HG03175 (cell line): ENCODE data around the gene SUPT6H.
A peak's percentile ranks its signal among the peaks of the same experiment; 100 is the strongest.

ENCODE experiments used
- ATAC-seq: cut with Tn5 transposase; IDR thresholded peaks from one replicate; pipeline ENCODE4 v1.9.1; 2021; ENCODE audit warnings: mild to moderate bottlenecking, moderate library complexity; ENCODE audit not compliant: unreplicated experiment

The SUPT6H gene

DNA sequence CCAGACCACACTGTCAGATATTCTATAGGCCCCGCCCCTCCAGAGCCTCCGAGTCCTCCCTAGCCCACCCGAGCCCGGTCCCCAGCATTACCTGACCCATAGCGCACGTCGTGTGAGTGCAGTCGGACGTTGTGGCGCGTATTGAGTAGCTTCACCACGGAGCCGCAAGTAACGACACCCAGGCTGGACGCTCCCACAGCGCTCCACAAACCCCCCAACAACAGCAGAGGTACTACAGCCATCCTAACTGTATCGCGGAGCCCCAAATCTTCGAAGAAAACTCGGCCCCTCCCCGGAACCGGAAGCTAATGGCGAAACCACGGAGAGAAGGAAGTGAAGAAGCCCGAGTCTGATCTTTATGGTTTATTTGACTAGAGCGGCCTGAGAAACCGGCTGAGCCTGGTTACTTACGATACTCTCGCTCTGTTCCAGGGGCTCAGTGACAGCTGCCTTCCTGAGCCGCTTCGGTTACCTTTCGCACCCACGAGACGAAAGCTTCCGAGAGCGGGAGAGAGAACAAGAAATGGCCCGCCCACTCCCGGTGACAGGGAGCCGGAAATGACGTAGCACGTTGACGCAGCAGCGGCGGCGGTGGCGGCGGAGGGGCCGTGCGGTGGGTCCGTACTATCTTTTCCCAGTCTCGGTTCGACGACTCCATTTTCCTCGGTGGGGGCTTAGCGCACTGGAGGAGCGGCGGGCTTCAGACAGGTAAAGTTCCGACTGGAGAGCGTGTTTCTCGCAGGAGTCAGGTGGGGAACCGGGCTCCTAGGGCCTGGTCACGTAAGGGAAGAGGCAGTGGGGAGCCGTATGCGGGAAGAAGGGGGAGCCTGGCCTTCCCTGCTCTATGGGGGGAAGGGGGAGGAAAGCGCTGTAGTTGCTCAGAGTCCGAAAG is at the start of gene SUPT6H, which contains the start of gene SDF2:
Gene SUPT6H (plus strand): TSS at position 571 of the 892 bp plus-strand sequence. CDS start 11,197 bp downstream, outside the sequence.
Gene SDF2 (minus strand): TSS at position 272 of the 892 bp plus-strand sequence. CDS start 30 bp downstream, at position 242.
- ATAC-seq: peak; percentile 87

DNA sequence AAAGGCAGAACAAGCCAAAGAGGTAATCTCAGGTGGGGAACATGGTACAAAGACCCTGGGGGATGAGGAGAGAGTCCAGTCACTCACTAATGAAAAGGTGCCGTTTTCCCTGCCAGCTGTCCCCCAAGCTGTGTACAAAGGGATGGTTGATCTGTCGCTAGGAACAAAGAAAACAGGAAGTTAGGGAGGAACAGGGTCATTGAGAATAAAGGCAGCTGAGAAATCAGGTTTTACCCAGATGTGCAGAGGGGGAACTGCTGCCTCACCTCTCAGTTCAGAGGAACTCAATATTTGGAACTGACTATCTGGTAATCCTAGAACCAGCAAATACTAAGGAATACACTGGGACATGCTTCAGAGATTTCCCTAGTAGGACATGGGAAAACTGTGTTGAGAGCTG is 49.5 kb upstream of the SUPT6H start:
- no peak for ATAC-seq

DNA sequence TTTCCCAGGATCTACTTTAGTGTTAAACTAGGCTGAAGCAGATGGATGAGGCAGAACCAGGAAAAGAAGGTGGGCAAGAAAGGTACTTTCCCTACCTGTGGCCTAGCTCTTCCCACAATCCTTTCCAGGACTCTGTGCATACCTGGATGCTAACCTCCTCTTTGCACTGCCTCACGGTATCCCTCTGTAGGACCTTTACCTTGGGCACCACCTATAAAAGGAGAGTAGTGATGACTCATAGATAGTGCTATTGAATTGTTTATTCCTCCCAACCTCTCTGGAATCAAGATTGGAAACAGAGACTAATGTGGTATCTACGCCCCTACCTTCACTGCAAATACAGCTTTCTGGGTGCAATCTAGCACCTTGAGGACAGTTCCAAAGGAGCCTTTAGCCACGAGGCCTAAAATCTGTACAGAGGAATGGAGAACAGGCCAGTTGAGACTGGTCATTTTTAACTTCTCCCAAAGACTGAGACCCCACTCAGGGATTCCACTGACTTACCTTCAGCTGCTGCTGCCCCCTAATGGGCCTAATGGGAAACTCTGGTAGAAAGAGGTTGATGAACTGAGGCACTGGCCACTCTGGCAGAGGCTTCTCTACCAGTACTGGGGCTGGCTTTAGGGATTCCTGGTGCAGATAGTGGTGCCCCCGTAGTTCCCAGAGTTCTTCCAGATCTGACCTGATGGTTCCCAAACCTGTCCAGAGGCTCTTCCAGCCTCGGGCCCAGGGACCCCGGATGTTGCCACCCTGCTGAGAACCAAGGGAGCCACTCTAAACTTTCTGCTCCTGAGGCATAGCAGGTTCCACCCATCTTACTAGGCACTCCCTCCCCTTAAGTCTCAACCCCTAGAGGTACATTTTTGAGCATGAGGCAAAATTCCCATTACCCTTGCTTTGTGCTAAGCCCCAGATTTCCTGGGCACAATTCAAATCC is 48.8 kb upstream of the SUPT6H start:
- no peak for ATAC-seq

DNA sequence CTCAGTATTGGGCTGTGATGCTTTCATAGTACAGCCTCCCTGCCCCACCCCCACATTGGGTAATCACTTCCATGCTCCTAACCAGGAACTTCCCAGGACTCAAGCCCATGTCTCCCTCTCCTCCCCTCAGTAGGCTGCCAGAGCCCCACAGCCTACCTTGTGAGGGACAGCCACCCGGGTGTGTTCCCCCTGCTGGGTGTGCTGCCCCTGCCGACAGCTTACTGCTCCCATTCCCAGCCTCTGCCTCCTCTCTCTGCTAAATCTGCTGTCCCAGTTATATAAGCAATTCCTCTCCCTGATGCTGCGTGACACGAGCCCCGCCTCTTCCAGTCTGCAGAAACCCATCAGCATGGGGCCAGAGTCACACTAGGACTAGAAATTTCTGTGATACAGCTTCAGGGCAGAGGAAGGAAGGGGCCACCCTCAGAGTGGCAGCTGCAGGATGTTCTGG is 48.0 kb upstream of the SUPT6H start, which contains the start of gene RSKR:
Gene RSKR (minus strand): TSS at position 255 of the 451 bp plus-strand sequence. CDS start 24 bp downstream, at position 231.
- ATAC-seq: no peak

DNA sequence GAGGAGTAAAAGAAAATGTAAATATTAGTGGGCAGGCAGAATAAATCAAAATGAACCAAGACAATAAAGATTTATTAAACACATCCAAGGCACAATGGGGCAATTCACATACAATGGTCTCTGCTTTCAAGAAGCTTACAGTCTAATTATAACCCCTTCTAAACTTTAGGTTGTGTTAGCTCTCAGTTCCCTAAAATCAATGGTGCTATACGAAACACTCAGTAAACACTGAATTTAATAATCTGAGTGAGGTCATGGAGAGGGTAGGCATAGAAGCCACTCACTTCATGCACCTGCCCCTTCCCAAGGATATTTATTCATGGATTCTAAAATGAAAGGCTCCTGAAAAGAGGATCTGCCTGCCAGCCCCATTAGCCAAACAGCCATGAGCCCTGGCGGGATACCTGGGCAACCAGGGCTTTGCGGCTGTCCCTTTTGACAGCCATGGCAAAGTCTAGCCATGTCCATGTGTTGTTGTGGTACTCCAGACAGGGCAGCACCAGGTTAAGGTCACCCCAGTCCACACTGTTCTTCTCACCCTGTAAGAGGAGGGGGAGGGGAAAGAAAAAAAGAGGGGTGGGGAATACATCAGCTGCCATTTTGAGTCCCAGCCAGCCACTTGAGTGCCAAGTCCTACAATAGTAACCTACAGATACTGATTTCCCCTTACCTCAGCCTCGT is 46.6 kb upstream of the SUPT6H start:
- no peak for ATAC-seq

DNA sequence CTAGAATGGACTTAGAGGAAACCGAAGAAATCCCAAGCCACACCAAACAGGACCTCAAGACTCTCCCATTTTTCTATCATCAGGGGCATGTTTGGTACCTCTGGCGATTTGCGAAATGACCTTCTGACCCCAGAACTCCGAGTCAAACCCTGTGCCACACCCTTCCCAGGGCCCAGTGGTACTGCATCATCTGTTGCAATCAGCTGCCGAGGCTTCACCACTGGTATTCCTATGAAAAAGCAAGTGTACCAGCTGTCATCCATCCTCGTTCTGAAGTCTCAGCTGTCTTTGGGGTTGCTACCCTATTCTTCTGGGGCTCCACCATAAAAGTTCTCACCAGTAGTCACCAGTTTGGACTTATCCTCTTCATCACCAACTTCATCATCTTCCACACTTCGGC is 45.7 kb upstream of the SUPT6H start:
- no peak for ATAC-seq

DNA sequence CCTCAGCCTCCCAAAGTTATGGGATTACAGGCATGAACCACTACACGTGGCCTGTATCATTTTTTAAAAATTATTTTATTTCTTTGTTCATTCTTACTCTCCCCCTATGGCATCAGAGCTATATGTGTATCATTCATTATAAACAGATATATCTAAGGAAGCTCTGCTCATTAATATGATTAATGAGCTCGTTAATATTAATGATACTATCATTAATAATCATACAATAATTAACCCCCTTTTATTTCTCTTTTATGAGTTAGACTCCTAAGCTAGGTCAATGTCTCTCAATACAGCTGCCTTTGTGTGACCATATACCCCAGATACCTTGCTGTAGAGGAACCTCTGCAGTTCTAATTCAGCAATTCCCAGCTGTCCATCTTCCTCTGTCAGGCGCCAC is 43.5 kb upstream of the SUPT6H start:
- no peak for ATAC-seq

DNA sequence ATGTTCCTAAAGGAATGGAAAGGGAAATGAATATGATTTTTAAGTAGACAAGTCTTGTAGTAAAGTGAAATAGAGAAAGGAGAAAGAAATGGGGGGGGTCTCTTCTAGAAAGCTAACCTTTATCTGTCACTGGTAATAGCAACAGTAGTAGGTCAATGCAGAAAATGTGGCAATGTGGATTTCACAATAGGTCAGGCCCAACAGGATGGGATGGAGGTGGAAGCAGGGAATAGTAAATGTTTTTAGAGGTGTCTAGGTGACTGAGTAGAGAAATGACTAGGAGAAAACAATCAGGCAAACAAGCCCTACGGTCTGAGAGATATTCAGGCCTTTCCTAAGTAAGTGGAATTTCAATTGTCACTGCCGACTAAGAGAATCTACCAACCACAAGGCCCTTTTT is 42.0 kb upstream of the SUPT6H start:
- no peak for ATAC-seq

DNA sequence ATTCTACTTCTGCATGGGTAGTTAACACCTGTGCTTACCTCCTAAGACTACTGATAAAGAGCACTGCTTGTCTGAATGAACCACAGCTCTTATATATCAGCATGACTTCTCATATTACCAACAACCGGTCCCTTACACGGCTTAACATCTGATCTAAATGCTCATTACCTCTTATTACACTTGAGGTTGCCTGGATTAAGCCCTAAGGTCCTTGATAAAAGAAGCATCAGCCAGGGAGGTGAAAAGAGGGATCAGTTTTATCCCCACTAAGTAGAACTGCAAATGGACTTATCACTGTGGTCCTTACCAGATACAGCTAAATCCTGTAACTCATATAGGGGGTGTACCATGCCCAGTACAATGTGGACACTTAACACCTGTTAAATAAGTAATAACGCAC is 39.8 kb upstream of the SUPT6H start:
- ATAC-seq: no peak

DNA sequence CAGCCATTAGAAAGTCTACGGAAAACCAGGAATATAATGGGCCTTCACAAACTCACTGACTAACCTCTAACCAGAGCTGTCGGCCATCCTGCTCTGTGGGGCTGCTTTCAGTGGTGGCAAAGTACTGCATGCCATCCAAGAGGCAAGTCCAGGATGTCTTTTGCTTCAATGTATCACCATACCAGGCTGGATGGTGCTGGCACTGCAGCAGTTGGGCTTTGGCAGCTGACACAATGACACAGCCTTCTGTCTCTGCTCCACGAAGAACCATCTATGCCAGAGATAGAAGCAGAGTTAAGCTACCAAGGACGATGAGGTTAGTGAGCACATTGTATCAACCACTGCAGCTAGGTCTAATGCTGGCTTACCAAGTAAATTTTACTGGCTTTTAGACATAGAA is 38.3 kb upstream of the SUPT6H start:
- ATAC-seq: no peak

DNA sequence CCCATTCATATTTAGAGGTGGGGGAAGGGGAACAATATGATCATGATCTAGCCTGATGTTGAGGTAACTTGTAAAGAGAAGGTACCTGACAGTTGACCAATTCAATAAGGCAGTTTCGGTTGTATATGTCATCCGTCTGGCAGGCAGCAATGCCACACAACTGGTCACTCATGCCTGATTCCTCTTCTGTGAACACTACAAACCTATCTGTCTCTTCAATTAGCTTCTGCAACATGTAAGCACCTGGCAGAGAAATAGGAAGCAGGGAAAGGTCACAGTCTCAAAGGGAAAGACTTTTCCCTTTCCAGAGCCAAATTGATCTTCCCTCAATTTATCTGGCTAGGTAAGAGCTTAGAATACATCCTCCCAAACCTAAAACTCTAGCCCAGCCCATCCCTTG is 37.9 kb upstream of the SUPT6H start:
- ATAC-seq: no peak

DNA sequence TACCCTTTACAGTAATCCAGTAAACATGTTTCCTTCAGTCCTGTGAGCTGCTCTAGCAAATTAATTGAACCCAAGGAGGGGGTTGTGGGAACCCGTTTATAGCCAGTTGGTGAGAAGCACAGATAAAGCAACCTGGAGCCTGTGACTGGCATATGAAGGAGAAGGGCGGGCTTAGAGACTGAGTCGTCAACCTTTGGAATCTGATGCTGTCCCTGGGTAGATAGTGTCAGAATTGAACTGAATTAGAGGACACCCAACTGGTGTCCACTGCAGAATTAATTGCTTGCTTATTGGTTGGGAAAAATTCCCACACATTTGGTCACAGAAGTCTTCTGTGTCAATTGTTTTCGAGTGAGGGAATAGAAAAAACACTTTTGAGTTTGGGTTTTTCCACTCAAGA is 35.2 kb upstream of the SUPT6H start:
- ATAC-seq: no peak

DNA sequence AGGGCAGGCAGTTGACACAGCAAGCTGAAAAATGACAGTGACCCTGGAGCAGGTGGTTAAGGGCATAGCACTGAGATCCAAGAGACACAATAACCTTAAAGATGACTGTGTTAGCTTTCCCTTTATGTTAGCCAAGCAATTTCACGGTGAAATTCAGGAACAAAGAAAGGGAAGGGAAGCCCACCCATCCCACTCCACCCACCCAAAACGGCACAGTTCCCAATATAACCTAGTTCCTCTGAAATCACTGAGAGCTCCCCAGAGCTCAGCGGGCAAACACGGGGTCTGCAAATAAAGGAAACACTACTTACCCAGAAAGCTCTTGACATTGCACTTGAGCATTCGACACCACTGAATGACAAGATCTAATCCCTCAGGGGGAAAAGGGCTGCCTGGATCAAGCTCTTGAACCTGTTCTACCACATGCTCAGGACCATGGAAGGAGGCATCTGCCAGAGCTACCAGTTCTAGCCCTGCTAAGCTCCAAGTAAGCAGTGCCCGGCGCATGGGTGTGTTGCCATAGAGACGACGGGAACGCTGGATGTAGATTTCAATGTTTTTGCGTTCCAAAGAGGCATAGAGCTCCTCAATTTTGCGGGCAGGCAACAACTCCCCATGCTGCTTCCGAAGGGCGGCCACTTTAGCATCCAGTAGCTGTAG is 27.7 kb upstream of the SUPT6H start:
- ATAC-seq: no peak

DNA sequence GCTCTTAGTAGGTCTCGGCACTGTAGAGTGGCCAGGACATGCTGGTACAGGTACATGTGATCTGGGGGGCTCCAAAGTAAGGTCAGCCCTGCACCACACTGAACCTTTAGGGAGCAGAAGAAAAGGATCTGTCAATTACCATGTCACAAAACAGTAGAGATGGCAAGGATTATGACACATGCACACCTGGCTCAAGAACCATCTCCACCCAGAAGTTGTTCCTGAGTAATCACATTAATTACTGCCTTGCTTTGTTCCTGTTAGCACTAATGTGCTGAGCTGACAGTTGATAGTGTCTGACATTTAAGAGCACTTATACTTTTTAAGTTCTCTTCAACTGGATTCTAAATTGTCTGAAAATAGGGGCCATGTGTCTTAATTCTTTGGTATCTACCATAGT is 26.5 kb upstream of the SUPT6H start:
- no peak for ATAC-seq

DNA sequence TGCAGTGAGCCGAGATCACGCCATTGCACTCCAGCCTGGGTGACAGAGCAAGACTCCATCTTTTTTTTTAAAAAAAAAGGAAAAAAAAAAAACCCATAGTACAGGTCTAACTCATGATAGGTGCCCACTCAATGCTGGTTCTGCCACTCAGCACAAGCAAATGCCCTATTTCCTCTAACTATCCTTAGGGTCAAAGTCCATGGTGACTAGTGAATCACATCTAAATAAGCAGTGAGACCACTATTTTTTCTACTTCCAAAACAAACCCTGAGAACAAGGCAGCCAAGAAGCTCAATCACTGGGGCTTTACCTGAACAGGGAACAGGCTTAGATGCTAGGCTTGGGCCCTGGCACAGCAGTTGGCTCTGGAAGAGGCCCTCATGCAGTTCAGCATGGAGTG is 20.4 kb upstream of the SUPT6H start:
- ATAC-seq: no peak

DNA sequence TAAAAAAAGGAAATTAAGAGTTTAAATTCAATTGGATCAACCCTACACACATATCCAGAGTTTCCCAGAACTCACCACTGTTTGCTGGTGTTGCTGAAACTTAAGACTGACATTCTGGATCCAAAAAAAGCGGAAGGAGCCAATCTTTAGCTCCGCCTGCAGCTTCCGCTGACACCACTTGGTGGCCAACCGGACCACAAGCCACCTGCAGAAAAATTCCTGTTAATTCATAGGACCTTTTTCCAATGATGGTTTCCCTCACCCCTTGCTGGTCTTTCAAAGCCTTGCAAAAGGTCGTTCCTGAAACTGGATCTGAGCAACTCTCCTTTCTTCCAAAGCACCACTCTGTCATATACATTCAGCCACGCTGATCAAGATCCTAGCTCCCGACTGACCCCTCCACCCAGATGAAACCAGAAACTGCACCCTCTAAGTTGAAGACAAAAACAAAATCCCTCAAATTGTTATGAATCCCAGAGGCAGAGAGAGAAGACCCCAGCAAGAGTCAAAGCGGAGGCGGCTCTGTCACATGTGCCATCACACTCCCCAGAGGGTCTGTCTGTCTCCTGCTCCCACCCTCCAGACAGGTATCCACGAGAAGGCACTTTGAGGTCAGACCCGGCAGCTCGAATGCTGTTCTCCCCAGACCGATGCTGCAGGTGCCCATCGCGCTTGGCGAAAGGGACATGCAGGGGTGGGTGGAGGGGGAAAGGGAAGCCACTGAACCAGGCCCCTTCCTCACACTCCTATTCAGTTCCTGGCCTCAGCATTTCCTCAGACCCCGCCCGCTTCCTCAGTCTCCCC is 17.8 kb upstream of the SUPT6H start:
- peak; percentile 8 for ATAC-seq

DNA sequence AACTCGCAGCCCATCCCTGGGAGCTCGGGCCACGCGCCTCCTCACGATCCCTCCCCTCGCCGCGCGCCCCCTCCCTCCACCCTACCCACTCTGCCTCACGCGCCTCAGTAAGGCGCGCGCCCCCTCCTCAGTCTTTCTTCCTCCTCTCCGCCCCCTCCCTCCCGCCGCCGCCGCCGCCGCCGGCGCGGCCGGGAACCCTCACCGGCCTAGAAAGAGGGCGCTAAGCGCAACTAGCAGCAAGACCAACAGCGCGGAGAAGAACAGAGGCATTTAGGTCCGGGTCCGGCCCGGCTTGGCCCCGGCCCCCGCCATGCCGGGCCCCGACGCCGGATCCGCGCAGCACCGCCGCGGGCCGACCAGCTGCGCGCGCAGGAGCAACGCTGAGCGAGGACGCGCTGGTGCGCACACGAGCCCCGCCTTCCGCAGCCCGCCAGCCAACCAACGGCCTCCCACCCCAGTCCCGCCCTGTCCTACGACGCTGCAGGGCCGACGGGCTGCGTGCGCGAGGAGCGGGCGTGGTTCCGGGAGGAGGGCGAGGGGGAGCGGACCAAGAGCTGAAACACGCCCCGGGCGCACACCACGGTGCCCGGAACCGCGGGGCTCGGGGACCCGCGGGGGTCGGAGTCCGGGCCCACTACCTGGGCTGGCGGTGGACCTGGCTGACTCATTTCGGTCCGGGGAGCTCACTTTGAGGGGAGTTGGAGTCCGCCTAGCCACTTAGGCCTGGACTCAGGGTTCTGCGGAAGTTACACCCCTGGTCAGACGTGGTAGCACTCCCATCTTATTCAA is 17.0 kb upstream of the SUPT6H start, which contains the start of gene BLTP2:
Gene BLTP2 (minus strand): TSS at position 372 of the 789 bp plus-strand sequence. CDS start 102 bp downstream, at position 270.
- ATAC-seq: peak; percentile 94

DNA sequence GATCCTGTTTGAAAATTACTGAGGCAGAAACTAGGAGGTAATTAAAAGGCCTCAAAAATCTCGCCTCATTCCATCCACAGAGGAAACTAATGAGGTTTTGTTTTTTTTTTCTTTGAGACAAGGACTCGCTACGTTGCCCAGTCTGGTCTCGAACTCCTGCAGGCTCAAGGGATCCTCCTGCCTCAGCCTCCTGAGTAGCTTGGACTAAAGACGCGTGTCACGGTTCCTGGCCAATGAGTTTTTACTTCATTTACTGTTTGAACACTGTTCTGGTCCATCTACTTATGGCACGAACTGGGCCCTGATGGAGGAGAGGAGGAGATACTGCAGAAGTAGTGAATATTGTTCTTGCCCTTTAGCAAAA is 16.4 kb upstream of the SUPT6H start:
- no peak for ATAC-seq
